SW480 (cell line): ENCODE data around the gene MED23.
"Not testable (repeated sequence)": the region's sequence is repeated elsewhere in the genome, so short reads cannot be mapped to it uniquely, and the experiment has no call there.

ENCODE experiments used
- DNase-seq: peaks from one replicate; pipeline ENCODE4 v3.0.0-alpha.2; 2016; ENCODE audit warnings: low spot score

MED23 gene

DNA sequence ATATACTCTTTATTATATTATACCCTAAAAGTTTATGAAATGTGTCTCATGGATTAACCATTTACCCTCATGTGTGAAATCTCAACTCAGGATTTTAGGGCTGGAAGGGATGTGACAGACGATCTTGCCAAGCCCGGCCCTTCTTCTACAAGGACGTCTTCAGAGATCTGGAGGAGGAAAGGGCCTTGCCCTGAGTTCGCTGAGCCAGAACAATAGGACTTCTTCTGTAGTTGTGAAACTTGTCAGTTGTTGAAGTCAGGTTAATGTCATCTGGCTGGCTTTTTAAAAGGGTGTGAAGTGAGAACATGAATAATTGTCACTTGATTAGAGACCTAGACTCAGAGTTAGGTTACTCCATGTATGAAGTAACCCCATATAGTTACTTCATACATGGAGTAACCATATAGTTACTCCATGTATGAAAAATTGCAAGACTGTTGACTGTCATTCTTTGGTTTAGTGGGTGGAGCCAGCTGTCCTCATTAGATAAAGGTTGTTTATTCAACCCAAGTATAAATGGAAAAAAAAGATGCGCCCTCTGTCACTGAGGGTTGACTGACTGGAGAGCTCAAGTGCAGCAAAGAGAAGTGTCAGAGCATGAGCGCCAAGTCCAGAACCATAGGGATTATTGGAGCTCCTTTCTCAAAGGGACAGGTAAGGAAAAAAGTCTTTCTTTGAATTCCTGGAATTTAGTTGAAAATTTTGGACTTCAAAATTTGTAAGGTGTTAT is 55.2 kb downstream of the MED23 start, which contains the start of gene ARG1:
Gene ARG1, plus strand, starts transcription at position 541 of the 730 bp plus-strand sequence. Its CDS starts 57 bp downstream, at position 598.
- DNase-seq: no peak

DNA sequence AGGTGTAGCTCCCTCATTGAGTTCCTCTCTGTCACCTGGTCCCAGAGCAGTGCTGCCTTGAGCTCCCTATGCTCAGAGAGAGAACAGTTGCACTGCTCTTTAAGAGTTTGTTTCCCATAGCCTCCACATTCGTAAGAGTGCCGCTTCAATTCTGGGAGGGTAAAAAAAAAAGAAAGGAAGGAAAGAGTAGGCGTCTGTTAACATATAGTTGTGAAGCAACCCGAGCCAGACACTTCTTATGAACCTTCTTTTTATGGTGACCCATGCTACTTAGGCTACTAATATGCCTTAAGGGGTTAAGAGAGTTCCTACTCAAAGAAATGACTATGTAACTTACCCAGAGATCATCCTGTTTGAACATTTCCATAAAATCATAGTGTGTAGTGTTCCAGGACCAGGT is 59.3 kb downstream of the MED23 start:
- no peak for DNase-seq

DNA sequence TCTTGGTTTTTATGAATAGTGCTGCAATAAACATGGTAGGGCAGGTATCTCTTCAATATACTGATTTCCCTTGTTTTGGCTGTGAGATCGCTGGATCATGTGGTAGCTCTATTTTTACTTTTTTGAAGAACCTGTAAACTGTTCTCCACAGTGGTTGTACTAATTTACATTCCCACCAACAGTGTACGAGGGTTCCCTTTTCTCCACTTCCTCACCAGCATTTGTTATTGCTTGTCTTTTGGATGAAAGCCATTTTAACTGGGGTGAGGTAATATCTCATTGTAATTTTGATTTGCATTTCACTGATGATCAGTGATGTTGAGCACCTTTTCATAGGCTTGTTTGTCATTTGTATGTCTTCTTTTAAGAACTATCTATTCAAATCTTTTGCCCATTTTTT is 63.0 kb downstream of the MED23 start:
- DNase-seq: no peak

DNA sequence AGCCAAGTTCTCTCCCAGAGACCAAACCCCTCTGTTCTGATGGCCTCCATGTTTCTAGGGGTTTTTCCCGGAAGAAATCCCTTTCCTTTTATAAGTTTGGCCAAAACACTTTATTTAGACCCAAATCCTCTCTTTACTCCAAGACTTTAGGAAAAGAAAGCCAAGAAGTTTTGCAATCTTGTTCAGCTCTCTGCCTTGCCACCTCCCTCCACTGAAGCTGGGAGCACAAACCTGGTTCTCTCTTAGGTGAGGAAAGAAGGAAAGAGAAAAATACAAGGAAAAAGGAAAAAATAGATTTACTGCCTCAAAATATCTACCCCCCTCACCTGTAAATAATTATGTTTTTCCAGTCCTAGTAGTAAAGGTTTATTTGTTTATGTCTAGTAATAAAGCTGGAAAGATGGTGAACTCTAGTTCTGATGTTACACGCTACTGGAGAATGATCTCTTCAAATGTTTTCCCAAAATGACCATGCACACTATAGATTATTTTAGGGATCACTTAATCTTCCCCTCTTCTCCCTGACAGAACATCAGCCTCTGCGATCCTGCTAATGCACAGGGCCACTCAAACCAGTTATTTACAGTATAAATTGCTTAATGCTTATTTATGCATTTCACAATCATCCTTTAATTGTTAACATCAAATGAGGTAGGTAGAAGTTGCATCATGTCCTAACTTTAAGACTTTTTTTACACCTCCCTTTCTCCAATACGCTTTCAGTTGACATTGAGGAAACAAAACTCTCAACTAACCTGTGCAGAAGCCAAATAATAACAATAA is 65.9 kb downstream of the MED23 start:
- no peak for DNase-seq

DNA sequence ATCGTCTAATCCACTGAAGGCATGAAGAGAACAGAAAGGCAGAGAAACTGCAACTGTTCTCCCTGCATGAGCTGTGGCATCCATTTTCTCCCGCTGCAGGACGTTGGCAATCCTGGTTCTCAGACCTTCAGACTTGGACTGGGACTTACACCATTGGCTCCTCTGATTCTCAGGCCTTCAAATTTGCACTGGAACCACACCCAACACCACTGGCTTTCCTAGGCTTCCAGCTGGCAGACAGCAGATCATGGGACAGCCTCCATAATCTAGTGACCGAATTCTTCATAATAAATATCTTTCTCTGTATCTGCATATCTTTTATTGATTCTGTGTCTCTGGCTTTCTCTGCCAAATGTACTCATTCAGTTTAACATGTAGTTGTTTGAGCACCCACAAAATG is 69.1 kb downstream of the MED23 start:
- DNase-seq: no peak

DNA sequence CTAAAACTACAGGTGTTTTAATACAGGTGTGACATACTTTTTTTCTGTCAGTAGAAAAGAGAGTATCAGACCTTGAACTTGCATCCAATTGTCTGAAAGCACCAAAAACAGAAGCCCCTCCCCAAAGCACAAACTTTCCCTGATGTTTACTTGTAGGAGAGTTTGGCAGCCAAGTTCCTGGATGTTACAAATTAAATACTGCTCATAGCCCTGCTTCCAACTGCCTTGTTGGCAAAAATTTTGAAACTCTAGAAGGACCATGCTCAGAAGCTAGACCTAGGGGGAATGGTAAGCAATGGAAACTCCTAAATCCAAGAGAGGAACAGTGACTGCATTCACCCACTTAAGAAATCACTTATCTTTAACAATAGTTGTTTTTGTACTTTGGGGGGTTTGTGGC is 72.0 kb downstream of the MED23 start:
- DNase-seq: no peak

DNA sequence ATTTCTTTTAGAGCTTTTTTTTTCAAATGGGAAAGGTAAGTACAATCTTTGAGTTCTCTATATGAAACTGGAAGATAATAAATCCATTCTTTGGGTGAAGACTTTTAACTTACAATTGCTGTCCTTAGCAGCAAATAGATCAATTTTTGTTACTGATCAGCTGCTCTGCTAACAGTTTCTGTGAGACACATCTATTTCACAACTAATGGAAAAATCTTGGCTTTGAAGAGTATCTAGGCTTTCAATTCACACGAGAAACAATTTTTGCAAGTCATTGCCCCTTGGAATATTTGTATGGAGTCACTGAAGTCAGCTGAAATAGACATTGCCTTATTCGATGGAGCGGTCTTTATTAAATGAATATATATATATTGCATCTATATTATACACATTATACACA is 75.5 kb downstream of the MED23 start:
- no peak for DNase-seq

DNA sequence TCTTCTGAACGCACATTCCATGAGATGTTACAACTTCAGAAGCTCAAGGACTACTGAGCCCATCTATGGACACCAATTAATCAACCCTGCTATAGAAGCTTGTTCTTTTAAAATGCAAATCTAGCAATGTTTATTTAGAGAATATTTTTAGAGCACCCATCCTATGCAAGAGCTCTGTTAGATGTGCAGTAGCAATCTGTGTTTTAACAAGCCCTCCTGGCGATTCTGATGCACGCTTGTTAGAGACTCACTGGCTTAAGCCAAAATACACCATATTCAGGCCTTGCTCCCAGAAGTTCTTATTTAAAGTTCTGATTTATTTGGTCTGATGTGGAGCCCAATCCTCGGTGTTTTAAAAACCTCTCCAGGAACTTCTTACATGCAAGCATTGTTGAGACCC is 76.1 kb downstream of the MED23 start:
- no peak for DNase-seq

DNA sequence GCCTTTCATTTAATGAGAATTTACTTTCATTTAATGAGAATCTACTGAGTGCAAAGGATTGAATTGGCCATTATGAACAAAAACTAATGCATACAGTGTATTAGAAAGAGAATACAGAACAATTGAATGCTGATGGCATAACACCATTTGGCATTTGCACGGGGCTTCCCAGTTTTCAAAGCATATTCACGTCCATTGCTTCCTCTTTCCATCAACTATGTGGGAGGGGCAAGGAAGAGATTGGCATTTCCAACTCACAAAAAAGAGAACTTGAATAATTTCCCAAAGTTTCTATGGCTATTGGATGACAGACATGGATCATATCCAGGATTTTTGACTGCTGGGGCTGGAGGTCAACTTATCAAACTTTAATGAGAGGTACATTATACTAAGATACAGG is 78.2 kb downstream of the MED23 start:
- DNase-seq: no peak

DNA sequence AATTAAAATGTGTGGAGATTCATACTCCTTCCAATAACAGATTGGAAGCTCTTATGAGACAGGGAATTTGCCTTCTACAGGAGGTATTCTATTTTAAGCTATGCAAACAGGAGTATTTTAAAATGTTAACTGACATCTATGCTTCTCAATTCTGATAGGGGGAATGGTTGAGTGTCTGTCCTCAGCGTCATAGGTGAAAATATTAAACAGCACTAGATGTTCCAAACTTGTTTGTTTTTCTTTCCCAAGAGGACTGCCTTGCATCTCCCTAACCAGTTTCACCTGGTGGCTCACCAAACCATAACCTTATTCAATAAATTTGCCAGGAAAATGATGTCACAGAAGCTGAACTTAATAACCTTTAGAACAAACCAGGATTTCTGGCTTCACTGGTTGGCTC is 79.6 kb downstream of the MED23 start:
- no peak for DNase-seq

DNA sequence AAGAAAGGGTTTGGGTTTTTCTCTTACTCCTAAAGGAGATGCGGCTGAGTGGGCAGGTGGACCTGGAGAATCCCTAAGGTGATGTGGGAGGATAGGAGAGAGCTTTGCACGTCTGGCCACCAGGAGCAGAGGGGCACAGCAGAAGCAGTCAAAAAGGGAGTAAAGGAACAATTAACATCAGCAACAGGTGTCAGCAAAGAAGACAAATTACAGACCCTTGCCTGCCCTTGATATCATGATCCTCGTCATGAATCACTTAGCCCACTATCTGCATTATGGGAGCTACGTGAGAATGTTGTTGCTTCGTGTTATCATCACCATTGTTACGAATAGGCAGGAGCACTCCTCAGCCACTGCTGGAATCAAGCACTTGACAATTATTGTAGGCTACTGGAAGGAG is 80.6 kb downstream of the MED23 start:
- DNase-seq: no peak

DNA sequence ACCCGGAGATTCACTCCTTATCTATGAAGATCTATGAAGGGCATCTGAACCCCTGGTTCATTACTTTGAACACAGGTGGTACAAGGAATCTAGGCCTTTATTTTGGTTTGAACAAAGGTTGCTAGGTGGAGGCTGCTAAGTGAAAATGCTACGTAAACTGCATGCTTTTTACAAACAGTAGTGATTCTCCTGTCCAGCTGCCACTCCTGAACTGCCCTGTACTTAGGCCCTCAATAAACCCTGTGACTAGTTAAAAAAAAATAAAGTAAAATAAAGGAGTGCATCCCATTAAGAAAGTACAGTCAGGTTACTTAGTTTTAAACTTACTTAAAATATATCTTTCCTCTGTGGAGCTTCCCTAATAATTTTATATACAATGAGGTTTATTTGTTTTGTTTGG is 82.7 kb downstream of the MED23 start:
- no peak for DNase-seq

DNA sequence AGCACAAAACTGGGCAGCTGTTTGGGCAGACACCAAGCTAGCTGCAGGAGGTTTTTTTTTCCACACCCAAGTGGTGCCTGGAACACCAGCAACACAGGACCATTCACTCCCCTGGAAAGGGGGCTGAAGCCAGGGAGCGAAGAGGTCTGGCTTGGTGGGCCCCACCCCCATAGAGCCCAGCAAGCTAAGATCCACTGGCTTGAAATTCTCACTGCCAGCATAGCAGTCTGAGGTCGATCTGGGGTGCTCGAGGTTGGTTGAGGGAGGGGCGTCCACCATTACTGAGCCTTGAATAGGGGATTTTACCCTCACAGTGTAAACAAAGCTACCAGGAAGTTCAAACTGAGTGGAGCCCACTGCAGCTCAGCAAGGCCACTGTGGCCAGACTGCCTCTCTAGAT is 89.4 kb downstream of the MED23 start:
- DNase-seq: not testable (repeated sequence)

DNA sequence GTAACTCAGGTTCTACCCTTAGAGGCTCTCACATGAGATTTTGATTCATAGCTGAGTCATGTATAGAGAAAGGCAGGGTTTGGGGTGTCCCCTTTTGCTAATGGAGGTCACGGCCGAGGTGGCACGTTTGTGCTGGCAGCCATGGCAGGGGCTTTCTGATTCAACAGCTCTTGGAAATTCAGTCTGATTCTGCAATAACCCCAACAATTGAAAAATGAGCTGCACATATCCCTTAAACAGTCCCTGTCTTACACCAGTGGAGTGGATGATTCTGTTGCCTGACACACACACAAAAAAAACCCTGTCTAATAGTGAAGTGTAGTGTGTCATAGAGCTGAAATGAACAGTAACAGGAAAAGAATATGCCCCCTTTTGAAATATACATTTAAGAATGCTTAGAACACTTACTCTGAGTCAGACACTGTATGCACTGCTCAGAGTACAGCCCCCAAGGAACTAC is 95.4 kb downstream of the MED23 start:
- no peak for DNase-seq

DNA sequence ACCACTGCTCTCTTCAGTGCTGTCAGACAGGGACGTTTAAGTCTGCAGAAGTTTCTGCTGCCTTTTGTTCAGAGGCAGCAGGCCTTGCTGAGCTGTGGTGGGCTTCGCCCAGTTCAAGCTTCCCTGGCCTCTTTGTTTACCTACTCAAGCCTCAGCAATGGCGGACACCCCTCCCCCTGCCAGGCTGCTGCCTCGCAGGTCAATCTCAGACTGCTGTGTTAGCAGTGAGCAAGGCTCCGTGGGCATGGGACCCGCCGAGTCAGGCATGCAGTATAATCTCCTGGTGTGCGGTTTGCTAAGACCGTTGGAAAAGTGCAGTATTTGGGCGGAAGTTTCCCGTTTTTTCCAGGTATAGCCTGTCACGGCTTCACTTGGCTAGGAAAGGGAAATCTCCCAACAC is 96.4 kb downstream of the MED23 start:
- not testable (repeated sequence) for DNase-seq

DNA sequence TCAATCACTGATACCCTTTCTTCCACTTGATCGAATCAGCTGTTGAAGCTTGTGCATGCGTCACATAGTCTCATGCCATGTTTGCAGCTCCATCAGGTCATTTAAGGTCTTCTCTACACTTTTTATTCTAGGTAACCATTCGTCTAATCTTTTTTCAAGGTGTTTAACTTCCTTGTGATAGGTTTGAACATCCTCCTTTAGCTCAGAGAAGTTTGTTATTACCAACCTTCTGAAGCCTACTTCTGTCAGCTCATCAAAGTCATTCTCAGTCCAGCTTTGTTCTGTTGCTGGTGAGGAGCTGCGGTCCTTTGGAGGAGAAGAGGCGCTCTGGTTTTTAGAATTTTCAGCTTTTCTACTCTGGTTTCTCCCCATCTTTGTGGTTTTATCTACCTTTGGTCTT is 97.1 kb downstream of the MED23 start:
- not testable (repeated sequence) for DNase-seq

DNA sequence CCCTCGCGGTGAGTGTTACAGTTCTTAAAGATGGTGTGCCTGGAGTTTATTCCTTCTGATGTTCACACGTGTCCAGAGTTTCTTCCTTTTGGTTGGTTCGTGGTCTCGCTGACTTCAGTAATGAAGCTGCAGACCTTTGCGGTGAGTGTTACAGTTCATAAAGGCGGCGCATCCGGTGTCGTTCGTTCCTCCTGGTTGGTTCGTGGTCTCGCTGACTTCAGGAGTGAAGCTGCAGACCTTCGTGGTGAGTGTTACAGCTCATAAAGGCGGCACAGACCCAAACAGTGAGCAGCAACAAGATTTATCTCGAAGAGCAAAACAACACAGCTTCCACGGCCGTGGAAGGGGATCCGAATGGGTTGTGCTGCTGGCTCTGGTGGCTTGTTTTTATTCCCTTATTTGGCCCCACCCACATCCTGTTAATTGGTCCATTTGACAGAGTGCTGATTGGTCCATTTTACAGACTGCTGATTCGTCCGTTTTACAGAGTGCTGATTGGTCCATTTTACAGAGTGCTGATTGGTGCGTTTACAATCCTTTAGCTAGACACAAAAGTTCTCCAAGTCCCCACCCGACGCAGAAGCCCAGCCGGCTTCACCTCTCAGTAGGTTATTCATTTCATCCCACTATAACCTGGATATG is 103.2 kb downstream of the MED23 start:
- no peak for DNase-seq

DNA sequence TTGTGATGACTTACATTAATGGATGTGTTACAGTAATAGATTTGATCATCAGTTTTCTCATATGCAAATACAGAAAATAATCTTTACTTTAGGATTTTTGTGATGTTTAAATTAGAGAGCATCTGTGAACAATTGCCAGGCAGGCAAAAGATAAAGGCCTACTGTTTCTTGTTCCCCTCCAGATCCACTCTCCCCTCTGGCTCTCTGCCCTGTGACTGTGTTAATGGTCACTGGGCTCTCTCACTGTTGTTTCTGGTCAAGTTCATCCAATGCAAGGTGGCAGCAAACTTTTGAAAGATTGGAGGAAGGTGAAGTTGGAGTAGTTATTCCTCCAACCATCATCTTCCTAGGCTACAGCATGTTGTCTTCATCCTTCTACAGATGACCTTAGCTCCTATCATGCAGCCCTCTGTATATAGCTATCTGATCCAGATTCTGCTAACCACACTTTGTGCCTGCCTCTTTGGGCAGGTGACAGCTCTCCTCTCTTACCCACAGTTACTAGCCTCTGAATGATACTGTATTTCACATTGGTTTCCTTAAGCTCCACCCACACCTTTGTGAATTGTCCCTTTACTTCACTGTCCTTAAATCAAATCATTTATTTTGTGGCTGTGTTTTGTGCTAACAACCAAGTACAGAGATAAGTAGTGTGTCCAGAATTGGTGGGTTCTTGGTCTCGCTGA is 103.9 kb downstream of the MED23 start:
- DNase-seq: no peak
